Activated gamma-delta T cell treated with anti-CD3 and anti-CD28 coated beads, Interleukin-2, amount 50 U/mL, for 16 hours (primary cell): ENCODE data around the gene IQGAP3.
A peak's percentile ranks its signal among the peaks of the same experiment; 100 is the strongest.

Source experiments
- DNase-seq: peaks from one replicate; pipeline ENCODE4 v3.0.0-alpha.2; 2020; ENCODE audit warnings: low read depth

Gene IQGAP3

DNA sequence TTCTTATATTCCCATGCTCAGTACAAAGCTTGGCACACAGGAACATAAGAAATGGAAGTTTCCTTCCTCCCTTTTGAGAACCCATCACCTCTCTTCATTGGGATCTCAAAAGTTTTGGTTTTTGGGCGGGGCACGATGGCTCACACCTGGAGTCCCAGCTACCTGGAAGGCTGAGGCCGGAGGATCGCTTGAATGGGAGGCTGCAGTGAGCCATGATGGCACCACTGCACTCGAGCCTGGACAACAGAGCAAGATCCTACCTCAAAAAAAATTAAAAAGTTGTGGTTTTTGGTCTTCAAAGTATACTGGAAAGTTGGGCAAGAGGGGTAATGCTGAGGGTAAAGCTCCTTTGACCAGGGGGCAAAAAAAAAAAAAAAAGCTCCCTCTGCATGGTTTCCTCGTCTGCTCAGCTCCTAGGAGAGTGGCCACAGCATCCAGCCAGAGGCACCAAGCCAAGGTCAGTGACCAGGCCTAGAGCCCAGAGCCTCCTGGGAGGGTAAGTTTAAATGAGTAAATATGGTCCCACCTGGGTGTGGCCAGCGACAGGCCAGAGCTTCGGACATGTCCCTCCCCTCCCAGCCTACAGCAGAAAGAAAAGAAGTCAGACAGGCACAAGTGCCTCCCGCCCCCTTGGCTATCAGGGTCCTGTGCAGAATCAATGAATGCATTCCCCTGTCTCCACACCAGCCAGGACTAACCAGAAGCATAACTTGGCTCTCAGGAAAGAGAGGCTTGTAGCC is 76.8 kb downstream of the IQGAP3 start:
- DNase-seq: no peak

DNA sequence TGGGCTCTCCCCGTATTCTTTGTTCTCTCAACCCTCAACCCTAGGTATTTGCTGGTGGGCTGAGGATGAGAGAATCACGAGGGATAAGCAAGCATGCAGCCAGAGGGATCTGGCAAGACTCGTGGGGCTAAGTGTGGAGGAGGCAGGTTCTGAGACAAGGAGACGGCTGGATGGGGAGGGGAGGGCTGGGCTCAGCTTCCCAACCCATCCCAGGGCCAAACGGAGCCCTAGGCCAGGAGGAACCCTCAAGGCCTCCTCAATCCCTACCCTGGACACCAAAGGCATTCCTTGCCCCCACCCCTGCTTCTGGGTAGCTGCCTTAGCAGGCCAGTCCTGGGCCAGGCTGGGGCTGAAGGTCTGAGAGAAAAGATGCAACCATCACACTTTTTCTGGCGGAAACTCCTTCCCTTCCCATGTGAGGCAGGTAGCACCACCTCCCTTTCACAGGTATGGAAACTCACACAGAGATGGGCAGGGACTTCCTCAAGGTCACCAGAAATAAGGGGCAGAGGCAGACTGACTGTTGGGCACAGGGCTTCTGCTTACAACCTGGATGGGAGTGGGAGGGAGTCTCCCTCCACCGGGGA is 78.0 kb downstream of the IQGAP3 start:
- no peak for DNase-seq

DNA sequence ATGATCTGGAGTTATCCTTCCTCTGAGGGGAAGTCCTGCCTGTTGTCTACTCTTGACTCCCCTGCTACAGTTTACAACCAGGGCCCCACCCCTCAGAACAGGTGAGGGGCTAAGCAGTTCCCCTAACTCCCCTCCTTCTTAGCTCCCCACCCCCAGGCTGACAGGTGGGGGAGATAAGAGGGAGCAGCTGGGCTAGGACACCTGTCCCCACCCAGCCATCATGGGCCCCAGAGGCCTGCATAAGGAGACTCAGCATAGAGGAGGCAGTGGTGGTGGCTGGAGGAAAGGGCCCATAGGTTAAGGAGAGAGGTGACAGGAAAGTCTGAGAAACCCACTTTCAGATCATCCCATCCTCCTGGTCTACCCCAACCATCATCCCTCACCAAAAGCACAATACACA is 78.6 kb downstream of the IQGAP3 start:
- DNase-seq: no peak

DNA sequence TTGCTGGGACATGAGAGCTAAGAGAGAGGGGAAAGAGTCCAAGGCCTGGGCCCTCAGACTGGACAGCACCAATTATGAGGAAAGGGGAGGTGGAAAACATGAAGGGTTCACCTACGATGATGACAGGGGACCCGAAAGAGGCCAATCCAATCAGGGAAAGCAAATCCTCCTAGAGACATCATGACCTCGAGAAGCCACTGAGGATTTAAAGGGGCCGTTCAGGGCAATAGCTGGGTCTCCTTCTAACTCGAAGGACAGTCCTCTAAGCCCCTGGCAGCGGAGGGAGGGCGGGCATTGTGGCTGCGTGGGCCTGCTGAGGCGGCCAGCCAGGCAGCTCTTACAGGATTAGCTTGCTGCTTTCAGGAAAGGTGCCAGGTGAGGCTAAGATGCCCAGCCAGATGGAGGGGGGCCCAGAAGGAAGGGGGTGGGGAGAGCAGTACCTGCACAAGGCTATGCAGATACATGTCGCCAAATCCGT is 79.2 kb downstream of the IQGAP3 start:
- DNase-seq: no peak

DNA sequence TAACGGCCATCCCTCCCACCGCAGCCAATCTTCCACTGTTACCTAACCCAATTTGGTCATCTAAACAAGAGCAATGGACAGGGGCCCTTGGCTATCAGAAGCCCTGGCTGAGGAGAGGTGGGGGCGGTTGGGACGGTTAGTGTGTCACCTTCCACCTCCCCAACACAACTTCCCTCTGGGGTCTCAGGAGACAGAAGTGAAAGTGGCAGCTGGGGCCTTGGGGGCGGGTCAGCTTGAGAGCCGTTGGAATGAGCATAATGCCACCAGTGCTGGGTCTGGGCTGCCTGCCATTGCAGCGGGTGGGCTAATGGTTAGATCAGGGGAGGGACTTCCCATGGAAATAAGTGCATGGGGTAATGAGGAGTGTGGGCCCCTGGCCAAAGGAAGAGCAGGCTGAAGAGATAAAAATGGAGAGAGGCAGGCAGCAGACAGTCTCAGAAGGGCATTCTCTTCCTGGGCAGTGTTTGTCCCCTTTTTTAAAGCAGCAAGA is 79.7 kb downstream of the IQGAP3 start:
- no peak for DNase-seq

DNA sequence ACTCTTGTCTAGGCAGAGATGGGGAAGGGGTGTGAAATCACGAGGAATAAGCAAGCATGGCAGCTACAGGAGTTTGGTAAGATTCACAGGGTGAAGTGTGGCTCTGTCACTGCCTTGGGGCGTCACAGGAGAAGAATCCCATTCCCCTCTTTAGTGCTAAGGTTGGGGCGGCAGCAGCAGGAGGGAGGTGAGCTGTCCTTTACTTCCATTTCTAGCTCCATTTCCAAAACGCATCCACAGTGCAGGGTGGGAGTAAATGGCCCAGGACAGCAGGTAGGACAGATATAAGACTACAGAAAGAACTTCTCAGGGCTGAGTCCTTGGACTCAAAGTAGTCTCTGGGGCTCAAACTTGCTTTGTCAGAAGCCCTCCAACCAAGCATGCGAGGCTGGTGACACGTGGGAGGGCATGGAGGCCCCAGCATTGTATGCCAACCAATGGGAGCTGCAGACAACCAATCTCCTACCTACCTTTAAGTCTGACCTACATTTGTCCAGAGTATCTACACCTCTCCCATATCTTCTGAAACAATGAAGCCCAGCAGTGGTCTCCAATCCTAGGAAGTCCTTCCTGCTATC is 80.3 kb downstream of the IQGAP3 start:
- no peak for DNase-seq

DNA sequence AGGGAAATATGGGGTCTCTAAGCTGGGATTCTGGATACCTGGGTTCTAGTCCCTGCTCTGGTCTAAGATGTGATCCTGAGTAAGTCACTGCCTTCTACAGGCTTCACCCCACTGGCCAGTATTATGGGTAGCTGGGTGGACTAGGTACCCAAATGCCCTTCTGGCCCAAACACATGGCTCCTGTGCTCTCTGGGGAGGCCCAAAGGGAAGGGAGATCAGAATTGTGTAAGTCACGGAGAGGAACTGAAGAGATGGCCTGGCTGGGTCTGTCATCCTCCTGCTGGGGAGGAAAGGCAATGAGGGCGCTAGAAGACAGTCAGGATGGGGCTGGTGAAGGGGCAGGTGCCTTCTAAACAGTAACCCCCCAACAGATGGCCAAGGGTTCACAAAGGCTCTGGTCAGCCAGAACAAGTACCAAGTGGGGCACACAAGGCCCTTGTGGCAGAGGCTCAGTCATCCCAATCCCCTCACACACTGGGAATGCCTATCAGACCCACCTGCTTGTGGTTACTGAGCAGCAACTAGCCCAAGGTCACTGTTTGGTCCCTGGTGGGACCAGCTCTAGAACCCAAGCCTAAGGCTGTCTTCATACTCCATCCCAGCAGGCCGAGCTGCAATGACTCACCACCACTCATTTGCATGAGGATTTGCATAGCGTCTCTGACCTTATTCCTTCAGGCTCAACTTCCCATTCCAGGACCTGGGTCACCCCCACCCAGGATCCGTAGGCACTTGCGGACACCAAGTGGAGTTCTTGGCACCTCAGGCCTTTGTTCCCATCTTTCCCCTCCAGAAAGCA is 81.0 kb downstream of the IQGAP3 start:
- DNase-seq: no peak

DNA sequence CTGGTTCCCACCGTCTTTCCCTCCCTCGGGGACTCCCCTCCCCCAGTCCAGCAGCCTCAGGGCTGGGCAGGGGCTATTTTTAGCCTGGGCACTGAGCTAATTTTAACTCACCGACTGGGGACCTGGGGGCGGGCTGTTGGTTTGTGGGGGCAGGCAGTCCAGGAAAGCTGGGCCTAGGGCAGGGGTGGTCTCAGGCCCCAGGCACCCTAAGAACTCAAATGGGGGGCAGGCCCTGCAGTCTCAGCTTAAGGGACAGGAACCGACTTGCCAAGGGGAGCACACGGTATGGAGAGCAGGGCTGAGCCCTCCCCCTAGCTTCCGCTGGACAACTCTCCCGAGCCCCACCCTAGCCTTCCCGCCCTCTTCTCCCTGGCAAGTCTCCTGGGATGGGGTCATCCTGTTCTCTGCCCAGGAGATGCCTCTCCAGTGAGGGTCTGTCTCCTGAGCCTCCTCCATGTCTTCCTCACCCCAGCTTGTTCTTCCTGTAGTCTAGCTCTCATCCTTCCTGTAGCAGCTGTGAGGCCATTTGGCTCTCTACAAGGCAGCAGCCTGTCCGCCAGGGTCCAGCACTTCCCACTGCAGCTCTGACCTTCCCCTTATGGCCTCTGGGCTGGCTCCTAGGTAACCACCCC is 81.8 kb downstream of the IQGAP3 start:
- no peak for DNase-seq

DNA sequence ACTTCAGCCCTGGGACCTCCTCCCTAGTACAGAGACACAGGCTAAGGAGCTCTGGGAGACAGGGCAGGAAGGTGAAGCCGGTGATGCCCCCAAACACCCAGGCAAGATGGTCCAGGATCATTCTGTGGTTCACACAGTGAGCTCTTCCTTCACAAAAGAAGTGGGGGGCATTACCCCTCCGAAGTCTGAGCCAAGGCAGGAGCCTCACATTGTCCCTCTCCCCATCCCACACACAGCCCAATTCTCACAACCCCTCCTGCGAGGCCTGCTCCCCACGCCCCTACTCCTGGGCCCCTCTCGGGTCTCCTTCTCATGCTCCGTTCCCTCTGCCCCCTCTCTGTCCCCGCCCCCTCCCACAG is 82.5 kb downstream of the IQGAP3 start:
- DNase-seq: no peak

DNA sequence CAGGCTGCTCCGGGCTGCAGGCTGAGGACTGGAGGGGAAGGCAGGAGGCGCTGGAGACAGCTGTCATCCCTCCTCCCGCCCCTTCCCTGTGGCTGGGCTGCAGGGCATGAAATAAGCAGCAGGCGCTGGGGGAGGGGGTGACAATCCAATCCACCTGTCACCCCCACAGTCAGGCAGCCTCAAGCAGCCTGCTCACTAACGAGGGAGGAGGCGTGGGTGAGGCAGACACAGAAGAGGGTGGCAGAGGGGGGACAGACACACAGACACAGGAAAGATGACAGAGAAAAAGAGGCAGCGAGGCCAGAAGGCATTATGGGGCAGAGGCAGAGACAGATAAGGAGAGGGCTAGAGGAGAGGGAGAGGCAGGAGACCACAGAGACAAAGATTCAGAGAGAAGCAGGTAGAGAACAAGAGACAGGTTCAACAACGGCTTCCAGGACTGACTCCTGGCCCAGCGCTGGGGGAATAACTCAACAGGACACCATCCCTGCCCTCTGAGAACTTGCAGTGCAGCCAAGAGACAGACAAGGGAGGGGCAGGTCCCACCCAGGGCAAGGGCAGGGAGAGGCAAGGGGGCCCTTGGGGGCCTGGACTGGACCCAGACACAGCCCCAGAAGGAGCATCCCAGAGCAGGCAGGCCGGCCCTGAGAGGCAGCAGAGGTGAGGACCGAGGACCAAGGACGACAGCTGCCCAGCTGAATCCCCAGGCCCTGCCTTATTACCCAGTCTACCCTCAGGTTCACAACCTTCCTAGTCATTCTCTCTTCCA is 83.0 kb downstream of the IQGAP3 start:
- DNase-seq: peak; percentile 35

DNA sequence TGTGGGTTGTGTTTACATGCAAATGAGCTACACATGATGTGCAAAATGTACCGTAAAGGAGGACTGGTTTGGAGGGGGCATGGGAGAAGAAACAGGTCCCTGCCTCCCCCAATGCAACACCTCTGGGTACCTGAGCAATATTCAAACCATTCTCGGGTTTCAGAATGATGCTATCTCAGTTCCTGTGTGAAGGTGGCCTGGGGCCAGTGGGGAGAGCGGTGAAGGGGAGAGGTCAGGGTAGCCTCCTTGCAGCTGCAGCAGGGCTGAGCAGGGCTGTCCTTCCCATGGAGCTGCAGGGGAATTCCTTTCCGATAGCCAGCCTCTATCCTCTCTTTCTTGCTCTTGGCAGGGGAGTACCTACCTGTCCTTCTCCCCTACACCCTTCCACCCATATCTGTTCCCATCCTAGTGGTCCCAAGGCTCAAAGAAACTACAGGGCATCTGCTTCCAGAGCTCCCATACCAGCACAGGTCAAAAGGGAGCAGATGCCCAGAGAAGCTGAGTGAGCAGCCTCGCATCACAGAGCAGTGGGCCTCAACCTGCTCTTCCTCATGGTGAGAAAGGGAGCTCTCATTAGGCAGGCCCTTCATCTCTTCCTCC is 83.7 kb downstream of the IQGAP3 start:
- no peak for DNase-seq

DNA sequence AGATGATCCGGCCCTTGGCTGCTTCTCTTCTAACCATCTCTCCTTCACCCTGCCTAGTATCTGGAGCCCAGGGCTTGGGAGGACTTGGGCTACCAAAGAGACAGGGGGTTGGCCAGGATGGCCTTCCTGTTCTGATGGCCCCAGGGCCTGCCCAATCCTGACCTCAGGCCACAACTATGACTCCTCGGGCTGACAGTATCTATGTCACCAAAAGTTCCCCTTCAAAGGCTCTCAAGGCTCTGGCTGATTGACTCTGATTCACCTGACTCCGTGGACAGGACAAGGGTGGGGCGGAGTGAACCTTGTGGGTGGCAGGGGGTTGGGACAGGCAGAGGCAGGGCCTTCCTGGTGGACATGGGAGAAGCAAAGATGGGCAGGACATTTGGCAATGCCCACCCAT is 84.5 kb downstream of the IQGAP3 start:
- DNase-seq: no peak

DNA sequence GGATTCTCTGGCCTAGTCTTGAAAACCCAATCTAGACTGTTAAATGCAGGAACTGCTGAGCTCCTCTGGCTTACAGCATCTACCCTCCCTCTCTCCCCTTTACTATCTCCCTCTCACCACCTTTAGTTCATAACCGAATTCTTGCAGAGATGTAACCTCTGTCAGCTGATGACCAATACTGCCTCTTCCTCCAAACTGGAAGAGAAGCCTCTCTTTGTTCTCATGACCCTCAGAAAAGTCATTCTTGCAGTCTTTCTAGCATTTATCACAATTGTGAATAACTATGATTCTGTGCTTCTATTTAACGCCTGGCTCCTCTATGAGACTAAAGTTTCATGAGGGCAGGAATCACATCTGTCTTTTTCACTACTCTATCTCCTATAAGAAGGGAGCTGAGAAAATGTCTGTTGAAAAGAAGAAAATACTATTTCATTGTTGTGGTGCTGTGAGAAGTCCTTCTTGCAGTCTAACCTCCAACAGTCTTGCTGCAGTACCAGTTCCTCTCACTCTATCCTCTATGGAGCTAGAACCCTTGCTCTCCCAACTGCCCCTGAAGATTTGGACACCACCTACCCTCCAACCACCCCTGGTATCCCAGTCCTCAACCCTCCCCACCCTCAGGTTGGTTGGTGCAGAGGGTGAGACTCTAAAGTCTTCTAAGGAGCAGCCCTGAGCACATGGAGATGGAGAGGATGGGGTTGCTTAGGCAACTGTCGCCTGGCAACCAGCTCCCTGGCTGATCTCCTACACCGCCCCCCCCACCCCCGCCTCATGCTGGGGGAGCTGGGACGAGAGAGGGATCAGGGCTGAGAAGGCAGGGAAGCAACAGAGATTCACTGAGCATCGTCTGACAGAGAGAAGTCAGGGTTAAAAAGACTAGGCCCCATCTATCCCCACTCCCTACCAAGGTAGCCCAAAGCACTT is 85.7 kb downstream of the IQGAP3 start:
- DNase-seq: no peak

DNA sequence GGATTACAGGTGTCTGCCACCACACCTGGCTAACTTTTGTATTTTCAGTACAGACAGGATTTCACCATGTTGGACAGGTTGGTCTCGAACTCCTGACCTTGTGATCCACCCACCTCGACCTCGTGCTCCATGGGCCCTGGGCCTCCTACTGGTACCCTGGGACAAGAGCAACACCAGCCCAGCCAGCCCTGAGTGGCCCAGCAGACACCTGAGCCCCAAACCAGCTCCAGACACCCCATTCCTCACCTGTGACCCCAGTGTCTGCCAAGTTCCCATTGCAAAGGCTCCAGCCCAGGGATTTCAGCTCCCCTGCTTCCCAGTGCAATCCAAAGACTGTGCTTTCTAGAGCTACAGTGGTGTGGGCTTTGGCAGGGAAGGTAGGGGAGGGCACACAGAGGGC is 86.4 kb downstream of the IQGAP3 start:
- DNase-seq: no peak

DNA sequence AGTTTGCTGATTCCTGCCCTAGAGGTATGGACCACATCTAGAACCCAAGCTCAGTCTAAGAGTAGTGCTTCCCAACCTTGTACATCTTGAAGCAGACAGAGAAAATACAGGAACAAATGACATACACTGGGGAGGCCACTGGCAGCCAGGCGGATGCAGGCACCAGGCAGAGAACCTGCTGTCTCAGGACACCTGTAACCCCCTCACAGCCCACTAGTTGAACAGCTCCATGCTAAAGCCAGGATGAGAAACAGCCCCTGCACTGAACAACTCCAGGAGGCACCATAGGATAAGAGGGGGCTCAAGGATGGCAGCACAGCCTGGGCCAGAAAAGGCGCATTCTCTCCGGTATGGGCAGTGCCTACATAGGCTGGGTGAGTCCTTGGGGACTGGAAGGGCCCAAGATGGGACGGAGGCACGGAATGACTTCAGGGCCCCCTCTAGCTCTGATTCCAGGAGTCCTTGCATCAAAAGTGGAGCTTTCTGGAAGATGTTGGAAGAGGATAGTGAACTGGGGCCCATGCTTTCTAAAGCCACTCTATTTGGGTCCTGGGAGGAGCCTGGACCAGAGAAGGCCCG is 87.8 kb downstream of the IQGAP3 start:
- DNase-seq: no peak

DNA sequence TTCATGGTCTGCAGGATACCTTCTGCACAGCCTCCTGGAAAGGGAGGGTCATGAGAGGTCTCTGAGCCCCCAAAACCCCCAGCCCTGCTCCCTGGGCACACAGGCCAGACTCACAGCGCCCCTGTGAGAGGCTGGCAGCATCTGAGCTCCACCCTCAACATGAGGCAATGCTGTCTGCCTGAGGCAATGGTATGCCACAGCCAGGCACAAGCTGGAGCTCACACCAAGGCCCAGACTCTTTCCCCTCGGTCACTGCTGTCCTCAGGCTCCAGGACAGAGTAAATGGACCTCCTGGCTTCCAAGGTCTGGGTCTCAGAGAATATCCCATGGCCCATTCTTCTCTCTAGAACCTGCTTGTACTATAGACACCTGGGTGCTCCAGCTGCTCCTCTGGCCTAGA is 89.0 kb downstream of the IQGAP3 start:
- DNase-seq: no peak

DNA sequence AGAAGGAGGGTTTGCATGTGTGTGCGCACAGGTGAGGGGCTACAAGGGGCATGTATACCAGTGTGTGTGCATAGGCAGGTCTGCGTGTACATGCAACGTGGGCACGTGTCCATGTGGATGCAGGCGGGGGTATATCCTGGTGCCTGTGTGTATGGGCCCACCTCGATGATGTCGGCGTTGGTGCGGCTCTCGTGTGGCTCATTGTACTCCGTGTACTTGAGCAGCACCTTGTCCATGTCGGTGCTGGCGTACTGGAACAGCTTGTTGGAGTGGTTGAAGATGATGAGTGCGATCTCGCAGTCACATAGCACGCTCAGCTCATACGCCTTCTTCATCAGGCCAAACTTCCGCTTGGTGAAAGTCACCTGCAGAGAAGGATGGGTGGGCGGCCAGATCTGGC is 90.1 kb downstream of the IQGAP3 start:
- no peak for DNase-seq

DNA sequence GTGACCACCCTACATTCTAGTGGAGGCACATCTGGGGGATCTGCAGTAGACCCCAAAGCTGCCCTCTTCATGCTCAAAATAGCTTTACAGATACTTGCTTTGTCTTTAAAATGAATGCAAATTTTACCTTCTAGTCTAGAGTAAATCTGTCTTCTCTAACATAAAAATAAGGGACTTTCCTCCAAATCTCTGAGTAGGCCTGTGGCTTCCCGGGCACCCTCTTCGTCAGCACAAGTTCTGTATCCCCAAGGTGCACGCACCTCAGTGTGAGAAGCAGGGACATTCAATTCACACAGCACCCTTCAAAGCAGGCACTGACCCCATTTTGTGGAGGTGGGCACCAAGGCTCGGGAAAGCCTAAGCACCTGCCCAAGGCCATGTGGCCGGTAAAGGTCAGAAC is 90.8 kb downstream of the IQGAP3 start:
- no peak for DNase-seq

DNA sequence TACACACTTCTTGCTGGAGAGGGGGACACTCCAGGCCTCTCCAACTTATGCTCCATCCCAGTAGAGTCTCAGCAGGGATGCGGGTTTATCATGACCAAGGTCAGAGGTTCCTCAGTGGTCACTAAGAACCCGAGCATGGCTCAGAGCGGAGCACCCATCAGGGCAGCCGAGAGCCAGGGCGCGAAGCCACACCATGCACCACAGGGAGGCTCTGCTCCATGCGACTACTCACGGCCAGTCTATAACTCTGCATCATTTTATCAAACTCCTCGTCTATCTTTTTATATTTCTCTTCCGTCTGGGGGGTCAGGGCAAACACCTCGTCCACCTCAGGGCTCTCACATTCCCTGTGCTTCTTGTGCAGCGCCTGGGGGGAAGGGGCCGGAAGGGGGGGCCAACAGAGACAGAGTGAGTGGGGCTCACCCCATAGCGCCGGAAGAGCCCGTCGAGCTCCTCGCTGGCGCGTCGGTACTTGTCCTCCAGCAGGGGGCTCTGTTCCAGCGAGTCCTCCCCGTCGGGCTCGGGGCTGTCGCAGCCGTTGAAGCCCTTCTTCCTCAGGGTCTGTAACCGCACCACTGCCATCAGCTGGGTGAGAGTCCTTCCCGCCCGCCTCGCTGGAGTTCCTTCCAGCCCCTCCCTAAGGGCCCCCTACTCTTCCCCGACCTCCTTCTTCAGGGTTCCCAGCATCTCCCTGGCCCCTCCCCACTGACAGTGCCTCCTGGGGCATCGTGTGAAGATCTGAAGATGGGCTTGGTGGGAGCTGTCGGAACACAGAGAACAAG is 91.8 kb downstream of the IQGAP3 start:
- DNase-seq: peak; percentile 75
